SK-N-SH (cell line): ENCODE measurements around the gene MAGI2. TPM values are rescaled to one million over a fixed set of nuclear protein-coding genes. Genes with fewer than 3 reads are reported as not detected.

ENCODE experiments used
- CTCF ChIA-PET: fragments of 300-600, 350-600 bp; formaldehyde crosslinking; extraction: SDS; loops from one replicate; lab custom pipeline; 2021; lab: Yijun Ruan, JAX
- POLR2A ChIA-PET: fragments of 350-600 bp; sonication (Branson Sonifier 250); formaldehyde crosslinking; extraction: SDS; loops from one replicate; lab custom pipeline; 2020; ENCODE audit warnings: antibody characterized with exemption, inconsistent platforms; lab: Yijun Ruan, JAX
- DNase-seq: peaks from one replicate; pipeline ENCODE4 v3.0.0; 2012
- H2AFZ ChIP-seq: fragments of 200-600 bp; sonication (generic); 2 replicates; pipeline ENCODE4 v1.8.1; 2016; ENCODE audit warnings: antibody characterized with exemption, mild to moderate bottlenecking, low read depth
- H3F3A ChIP-seq: fragments of 200-600 bp; sonication (generic); replicated peaks from 2 replicates; pipeline ENCODE3; 2016; ENCODE audit warnings: antibody characterized with exemption, mild to moderate bottlenecking; ENCODE audit not compliant: insufficient read depth
- H3K27ac ChIP-seq, 2 experiments: fragments of 200-500 bp in 1 of 2; fragments of 200-600 bp in 1 of 2; sonication (Bioruptor generic) in 1 of 2; sonication (generic), shearing (Covaris generic) in 1 of 2; 2 replicates each; pipeline versions ENCODE4 v1.5.1 to v1.6.1; 2014 to 2016; ENCODE audit warnings: low read depth in 2 of 2, inconsistent platforms in 1 of 2, low read length in 1 of 2, mild to moderate bottlenecking in 1 of 2, mixed read lengths in 1 of 2
- H3K27me3 ChIP-seq: fragments of 200-600 bp; sonication (generic), shearing (Covaris generic); 2 replicates; pipeline ENCODE4 v1.6.1; 2016; ENCODE audit warnings: mixed run types; ENCODE audit not compliant: insufficient read depth
- H3K36me3 ChIP-seq, 2 experiments: fragments of 200-500 bp in 1 of 2; fragments of 200-600 bp in 1 of 2; sonication (Bioruptor generic) in 1 of 2; sonication (generic) in 1 of 2; replicated peaks in 1 of 2; 2 replicates each; pipeline versions ENCODE3 to v1.5.1; 2014 to 2016; ENCODE audit warnings: low read length in 1 of 2, mild to moderate bottlenecking in 1 of 2; ENCODE audit not compliant: insufficient read depth in 2 of 2, control insufficient read depth in 1 of 2
- H3K4me1 ChIP-seq, 2 experiments: fragments of 200-500 bp in 1 of 2; fragments of 200-600 bp in 1 of 2; sonication (Bioruptor generic) in 1 of 2; sonication (generic), shearing (Covaris generic) in 1 of 2; 2 replicates each; pipeline versions ENCODE4 v1.5.1 to v1.6.1; 2014 to 2016; ENCODE audit warnings: low read depth in 1 of 2, low read length in 1 of 2, mixed run types in 1 of 2; ENCODE audit not compliant: insufficient read depth in 2 of 2, control insufficient read depth in 1 of 2
- H3K4me2 ChIP-seq: fragments of 200-600 bp; sonication (generic), shearing (Covaris generic); 2 replicates; pipeline ENCODE4 v1.6.1; 2017; ENCODE audit warnings: mixed run types
- H3K4me3 ChIP-seq, 2 experiments: fragments of 200-500 bp in 1 of 2; fragments of 200-600 bp in 1 of 2; sonication (Bioruptor generic) in 1 of 2; sonication (generic), shearing (Covaris generic) in 1 of 2; 2 replicates each; pipeline versions ENCODE4 v1.5.1 to v1.8.1; 2014 to 2016; ENCODE audit warnings: low read depth in 2 of 2, inconsistent platforms in 1 of 2, low read length in 1 of 2, mild to moderate bottlenecking in 1 of 2, mixed read lengths in 1 of 2, moderate library complexity in 1 of 2
- H3K79me2 ChIP-seq: fragments of 200-600 bp; sonication (generic); 2 replicates; pipeline ENCODE4 v1.8.1; 2017; ENCODE audit warnings: mild to moderate bottlenecking; ENCODE audit not compliant: insufficient read depth
- H3K9ac ChIP-seq: fragments of 200-600 bp; sonication (generic); 2 replicates; pipeline ENCODE4 v1.6.1; 2017; ENCODE audit warnings: mixed run types
- H3K9me2 ChIP-seq: fragments of 200-600 bp; sonication (generic); 2 replicates; pipeline ENCODE4 v1.6.1; 2017; ENCODE audit warnings: mixed run types
- H3K9me3 ChIP-seq: fragments of 200-600 bp; sonication (generic); 2 replicates; pipeline ENCODE4 v1.6.1; 2017; ENCODE audit warnings: mixed run types, mild to moderate bottlenecking, moderate library complexity
- H4K20me1 ChIP-seq: fragments of 200-600 bp; sonication (generic); 2 replicates; pipeline ENCODE4 v1.6.1; 2017; ENCODE audit warnings: mild to moderate bottlenecking, mixed run types; ENCODE audit not compliant: insufficient read depth
- CHD2 ChIP-seq: fragments of 150-350 bp; IDR thresholded peaks from 2 replicates; pipeline ENCODE4 v1.6.1; 2018; ENCODE audit warnings: low read length; ENCODE audit not compliant: partially characterized antibody
- CTCF ChIP-seq: fragments of 200-600 bp; sonication (generic); IDR thresholded peaks from 2 replicates; pipeline ENCODE4 v1.6.1; 2017; ENCODE audit warnings: antibody characterized with exemption, mild to moderate bottlenecking, moderate library complexity
- ELF1 ChIP-seq: IDR thresholded peaks from 2 replicates; pipeline ENCODE4 v1.4.0; 2012
- EZH2phosphoT487 ChIP-seq: fragments of 200-600 bp; sonication (generic); IDR thresholded peaks from 2 replicates; pipeline ENCODE4 v1.6.1; 2017; ENCODE audit warnings: low read depth, mixed run types, mild to moderate bottlenecking, antibody characterized with exemption, moderate library complexity, borderline replicate concordance
- FOXM1 ChIP-seq: IDR thresholded peaks from 2 replicates; pipeline ENCODE4 v1.4.0; 2012; ENCODE audit warnings: low read depth, mild to moderate bottlenecking
- MXI1 ChIP-seq: IDR thresholded peaks from 2 replicates; pipeline ENCODE4 v1.6.1; 2012; ENCODE audit warnings: mild to moderate bottlenecking, low read depth, low read length, improper control_type of control experiment
- NRF1 ChIP-seq: IDR thresholded peaks from 2 replicates; pipeline ENCODE4 v1.6.1; 2012; ENCODE audit warnings: low read depth, mild to moderate bottlenecking, low read length
- PBX3 ChIP-seq: IDR thresholded peaks from 2 replicates; pipeline ENCODE4; 2012
- RAD21 ChIP-seq: IDR thresholded peaks from 2 replicates; pipeline ENCODE4 v1.6.1; 2012; ENCODE audit warnings: mild to moderate bottlenecking, low read length
- RCOR1 ChIP-seq: fragments of 150-350 bp; IDR thresholded peaks from 2 replicates; pipeline ENCODE4 v1.6.1; 2017; ENCODE audit warnings: antibody characterized with exemption, low read length
- RFX5 ChIP-seq: IDR thresholded peaks from 2 replicates; pipeline ENCODE4 v1.6.1; 2012; ENCODE audit warnings: mild to moderate bottlenecking, improper control_type of control experiment, low read length
- SIN3A ChIP-seq: IDR thresholded peaks from 2 replicates; pipeline ENCODE4 v1.6.1; 2012; ENCODE audit warnings: low read depth, mild to moderate bottlenecking, low read length, moderate library complexity, borderline replicate concordance
- SMC3 ChIP-seq: IDR thresholded peaks from 2 replicates; pipeline ENCODE4 v1.6.1; 2012; ENCODE audit warnings: low read depth, low read length, improper control_type of control experiment
- TAF1 ChIP-seq: IDR thresholded peaks from 2 replicates; pipeline ENCODE4 v1.6.1; 2012; ENCODE audit warnings: low read depth, mild to moderate bottlenecking, low read length, moderate library complexity, borderline replicate concordance
- TEAD4 ChIP-seq: IDR thresholded peaks from 2 replicates; pipeline ENCODE4 v1.4.0; 2012; ENCODE audit warnings: mild to moderate bottlenecking, borderline replicate concordance; ENCODE audit not compliant: insufficient read depth
- USF1 ChIP-seq: IDR thresholded peaks from 2 replicates; pipeline ENCODE4 v1.4.0; 2012; ENCODE audit warnings: low read depth, borderline replicate concordance
- USF2 ChIP-seq: fragments of 150-350 bp; IDR thresholded peaks from 2 replicates; pipeline ENCODE4 v1.6.1; 2017; ENCODE audit warnings: antibody characterized with exemption, low read length, low read depth, borderline replicate concordance
- YY1 ChIP-seq: IDR thresholded peaks from 2 replicates; pipeline ENCODE4 v1.4.0; 2012; ENCODE audit warnings: low read depth, mild to moderate bottlenecking
- ZBTB33 ChIP-seq: IDR thresholded peaks from 2 replicates; pipeline ENCODE4 v1.4.0; 2012; ENCODE audit warnings: low read depth, borderline replicate concordance
- WGBS: methylation state at CpG from one replicate; pipeline ENCODE4 v1.1.6; 2017; ENCODE audit warnings: low lambda C conversion rate; 5-methylcytosine and 5-hydroxymethylcytosine counted together
- polyA plus RNA-seq, 3 experiments: library from polyadenylated mRNA; depleted of rRNA; stranded (reverse); fragments of >200 nt; gene quantifications; 2 replicates each; pipeline ENCODE4 v1.2.3, GENCODE V29; 2012

MAGI2 gene
- polyA plus RNA-seq, 1 of the 3 experiments (the other 2 are of a cell fraction) = 1.1 TPM

- no peaks in the 10 kb centered on the region for H3K27me3 ChIP-seq
- no peak overlapping the region for H2AFZ ChIP-seq
- H3K9me2 ChIP-seq = no peaks in the 10 kb centered on the region
- no peak overlapping the region for H3K4me2 ChIP-seq
- H4K20me1 ChIP-seq = no peaks in the 10 kb centered on the region
- H3K79me2 ChIP-seq = no peaks in the 10 kb centered on the region
- H3K4me3 ChIP-seq = no peak overlapping the region
- POLR2A ChIA-PET = no interaction called here
- H3K4me1 ChIP-seq = no peaks in the 10 kb centered on the region; a peak in 1 of 4 replicates
- H3K9ac ChIP-seq = no peak overlapping the region
- no peaks in the 10 kb centered on the region for H3K36me3 ChIP-seq
- DNase-seq = peak; percentile 47
- WGBS = 45% methylated on average over 5 of the region's 5 CpGs
- H3K9me3 ChIP-seq = no peaks in the 10 kb centered on the region
- no peak overlapping the region for H3K27ac ChIP-seq
- CTCF ChIA-PET = interaction anchor here (0.6 to 2.5 kb wide), 21 partner anchors 9 to 694 kb away, joined by 3 to 17 read pairs (median 4); no protein-coding TSS in a partner anchor
- H3F3A ChIP-seq = no peaks in the 10 kb centered on the region
- TF ChIP-seq RAD21 (peak; percentile 94), SMC3 (peak; percentile 89), CTCF (peak; percentile 97), TEAD4 (no peak)
These were observed 865.9 kb downstream of the MAGI2 start for GRCh38 chr7:78587443-78588044.

- ChIA-PET CTCF (interaction anchor here (0.8 to 1.9 kb wide), 4 partner anchors 10 to 591 kb away, joined by 3 to 6 read pairs (median 4); no protein-coding TSS in a partner anchor), POLR2A (no interaction called here)
- no peaks in the 10 kb centered on the region for H4K20me1 ChIP-seq
- H3K79me2 ChIP-seq = no peaks in the 10 kb centered on the region
- H3K9me2 ChIP-seq = no peaks in the 10 kb centered on the region
- no peak for DNase-seq
- WGBS = 82% methylated on average over 4 of the region's 4 CpGs
- H3K9ac ChIP-seq = no peak overlapping the region
- no peak overlapping the region for H3K4me3 ChIP-seq
- no peak overlapping the region for H3K27ac ChIP-seq
- no peaks in the 10 kb centered on the region; a peak in 1 of 4 replicates for H3K4me1 ChIP-seq
- H3K9me3 ChIP-seq = no peaks in the 10 kb centered on the region
- H3K27me3 ChIP-seq = no peaks in the 10 kb centered on the region
- no peak overlapping the region for H2AFZ ChIP-seq
- no peaks in the 10 kb centered on the region for H3F3A ChIP-seq
- no peak for TF ChIP-seq RCOR1
- TF ChIP-seq SMC3 = no peak
- no peak for TF ChIP-seq CHD2
- no peak for TF ChIP-seq YY1
- no peak for TF ChIP-seq NRF1
- no peak for TF ChIP-seq FOXM1
- TF ChIP-seq ELF1 = no peak
- no peak for TF ChIP-seq TAF1
- TF ChIP-seq USF1 = no peak
- TF ChIP-seq TEAD4 = no peak
- no peak for TF ChIP-seq PBX3
- TF ChIP-seq MXI1 = no peak
- no peak for TF ChIP-seq EZH2phosphoT487
- no peak for TF ChIP-seq USF2
- TF ChIP-seq RFX5 = no peak
- TF ChIP-seq SIN3A = no peak
- TF ChIP-seq ZBTB33 = no peak
- TF ChIP-seq, all 33 proteins: peak for 0
- Histone ChIP-seq H3K36me3 (no peaks in the 10 kb centered on the region), H3K4me2 (no peak overlapping the region)
These were observed 867.5 kb downstream of the MAGI2 start for GRCh38 chr7:78585980-78586379.
